ENCODE results near the gene SPRED2.

The SPRED2 gene

DNA sequence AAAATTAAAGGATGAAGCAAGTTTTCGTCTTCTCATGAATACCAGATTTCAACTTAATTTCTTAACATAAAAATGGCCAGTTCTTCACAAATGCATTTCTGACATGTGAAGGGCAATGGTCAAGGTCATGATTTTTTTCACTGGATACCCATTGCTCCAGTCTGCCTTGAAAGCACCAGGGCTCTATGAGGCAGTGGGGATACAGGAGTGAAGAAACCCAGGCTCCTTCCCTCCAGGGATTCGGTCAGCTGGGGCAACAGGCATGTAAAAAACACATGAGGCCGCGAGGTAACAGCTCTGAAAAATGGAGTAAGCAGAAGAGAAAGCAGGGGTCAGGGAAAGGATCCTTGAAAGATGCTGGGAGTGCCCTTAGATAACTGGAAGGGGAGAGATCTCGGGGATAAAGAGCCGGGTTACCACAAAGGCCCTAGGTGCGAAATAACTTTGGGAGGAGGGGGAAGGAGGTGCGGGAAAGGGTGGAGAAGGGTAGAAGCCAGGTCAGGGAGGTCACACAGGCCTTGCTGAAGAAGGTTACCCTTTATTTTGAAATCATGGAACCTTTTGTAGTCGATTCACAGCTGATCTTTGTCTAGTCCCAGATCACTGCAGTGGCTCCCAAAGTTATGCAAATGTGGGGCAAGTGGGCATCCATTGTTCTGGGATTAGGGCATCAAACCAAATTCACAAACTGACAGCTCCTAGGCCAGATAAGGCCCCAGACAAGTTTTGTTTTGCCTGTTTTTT is 5.2 kb upstream of the SPRED2 start:
- H3K9me3 ChIP-seq (ENCODE audit: insufficient read depth, low read length): no peaks in the 10 kb centered on the region
- TF ChIP-seq, protein P1, sequence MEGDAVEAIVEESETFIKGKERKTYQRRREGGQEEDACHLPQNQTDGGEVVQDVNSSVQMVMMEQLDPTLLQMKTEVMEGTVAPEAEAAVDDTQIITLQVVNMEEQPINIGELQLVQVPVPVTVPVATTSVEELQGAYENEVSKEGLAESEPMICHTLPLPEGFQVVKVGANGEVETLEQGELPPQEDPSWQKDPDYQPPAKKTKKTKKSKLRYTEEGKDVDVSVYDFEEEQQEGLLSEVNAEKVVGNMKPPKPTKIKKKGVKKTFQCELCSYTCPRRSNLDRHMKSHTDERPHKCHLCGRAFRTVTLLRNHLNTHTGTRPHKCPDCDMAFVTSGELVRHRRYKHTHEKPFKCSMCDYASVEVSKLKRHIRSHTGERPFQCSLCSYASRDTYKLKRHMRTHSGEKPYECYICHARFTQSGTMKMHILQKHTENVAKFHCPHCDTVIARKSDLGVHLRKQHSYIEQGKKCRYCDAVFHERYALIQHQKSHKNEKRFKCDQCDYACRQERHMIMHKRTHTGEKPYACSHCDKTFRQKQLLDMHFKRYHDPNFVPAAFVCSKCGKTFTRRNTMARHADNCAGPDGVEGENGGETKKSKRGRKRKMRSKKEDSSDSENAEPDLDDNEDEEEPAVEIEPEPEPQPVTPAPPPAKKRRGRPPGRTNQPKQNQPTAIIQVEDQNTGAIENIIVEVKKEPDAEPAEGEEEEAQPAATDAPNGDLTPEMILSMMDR (IDR thresholded peaks at IDR 0.05; ENCODE audit: low read depth, low read length): no peak
- TF ChIP-seq EZH2phosphoT487 (IDR thresholded peaks at IDR 0.05; ENCODE audit: low read depth): no peak
- peaks cover 47% of the 10 kb centered on the region for H3K27me3 ChIP-seq (ENCODE audit: low read depth, low read length)
- H3K4me3 ChIP-seq (ENCODE audit: low read length): peak overlapping the region; percentile 89
- H3K36me3 ChIP-seq (replicated peaks; ENCODE audit: low read depth, low read length): no peaks in the 10 kb centered on the region
- peak overlapping the region; percentile 84 for H3K4me2 ChIP-seq (ENCODE audit: low read length)
- H4K20me1 ChIP-seq (ENCODE audit: insufficient read depth, low read length): no peaks in the 10 kb centered on the region
- no peak overlapping the region for H2AFZ ChIP-seq (ENCODE audit: low read depth, low read length)
- no peaks in the 10 kb centered on the region for H3K79me2 ChIP-seq (ENCODE audit: low read length)
- 0 out of 2 replicates have a peak overlapping the region, but pooled peaks have one; percentile 34 for H3K9ac ChIP-seq (ENCODE audit: low read length)
- H3K4me1 ChIP-seq (ENCODE audit: low read length): peaks cover 18% of the 10 kb centered on the region
- 0 out of 2 replicates have a peak overlapping the region, but pooled peaks have one; percentile 12 for H3K27ac ChIP-seq (ENCODE audit: low read length)

DNA sequence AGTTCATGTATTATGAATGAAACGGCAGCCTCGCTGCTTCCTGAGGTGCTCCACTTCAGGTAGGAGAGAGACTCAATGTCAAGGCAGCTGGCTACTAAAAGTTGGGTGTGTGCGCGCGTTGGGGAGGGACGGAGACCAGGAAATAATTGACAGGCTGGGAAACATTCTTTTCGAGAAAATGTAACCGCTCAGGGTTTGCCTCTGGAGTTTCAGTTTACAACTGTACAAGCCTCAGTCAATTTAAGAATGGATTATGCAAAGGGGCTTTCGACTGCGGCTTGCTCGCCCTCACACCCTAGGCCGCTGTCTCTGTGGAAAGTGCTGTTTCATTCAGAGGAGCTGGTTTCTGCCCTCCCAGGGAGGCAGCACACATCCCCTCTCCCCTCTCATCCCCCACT is 4.4 kb upstream of the SPRED2 start:
- Histone ChIP-seq H3K9ac (ENCODE audit: low read length) (peak overlapping the region; percentile 85), H3K4me3 (ENCODE audit: low read length) (peak overlapping the region; percentile 89), H3K36me3 (replicated peaks; ENCODE audit: low read depth, low read length) (no peaks in the 10 kb centered on the region), H3K9me3 (ENCODE audit: insufficient read depth, low read length) (no peaks in the 10 kb centered on the region), H3K27ac (ENCODE audit: low read length) (peak overlapping the region; percentile 54), H3K4me1 (ENCODE audit: low read length) (peaks cover 18% of the 10 kb centered on the region), H3K79me2 (ENCODE audit: low read length) (peaks cover 2% of the 10 kb centered on the region; the same call in 1 of the 2 replicates), H2AFZ (ENCODE audit: low read depth, low read length) (peak overlapping the region; percentile 64; the same call in 1 of the 2 replicates), H3K4me2 (ENCODE audit: low read length) (peak overlapping the region; percentile 84), H4K20me1 (ENCODE audit: insufficient read depth, low read length) (no peaks in the 10 kb centered on the region), H3K27me3 (ENCODE audit: low read depth, low read length) (peaks cover 44% of the 10 kb centered on the region)
- no peak for TF ChIP-seq EZH2phosphoT487 (IDR thresholded peaks at IDR 0.05; ENCODE audit: low read depth)
- TF ChIP-seq, protein P1 (IDR thresholded peaks at IDR 0.05; ENCODE audit: low read depth, low read length): no peak

DNA sequence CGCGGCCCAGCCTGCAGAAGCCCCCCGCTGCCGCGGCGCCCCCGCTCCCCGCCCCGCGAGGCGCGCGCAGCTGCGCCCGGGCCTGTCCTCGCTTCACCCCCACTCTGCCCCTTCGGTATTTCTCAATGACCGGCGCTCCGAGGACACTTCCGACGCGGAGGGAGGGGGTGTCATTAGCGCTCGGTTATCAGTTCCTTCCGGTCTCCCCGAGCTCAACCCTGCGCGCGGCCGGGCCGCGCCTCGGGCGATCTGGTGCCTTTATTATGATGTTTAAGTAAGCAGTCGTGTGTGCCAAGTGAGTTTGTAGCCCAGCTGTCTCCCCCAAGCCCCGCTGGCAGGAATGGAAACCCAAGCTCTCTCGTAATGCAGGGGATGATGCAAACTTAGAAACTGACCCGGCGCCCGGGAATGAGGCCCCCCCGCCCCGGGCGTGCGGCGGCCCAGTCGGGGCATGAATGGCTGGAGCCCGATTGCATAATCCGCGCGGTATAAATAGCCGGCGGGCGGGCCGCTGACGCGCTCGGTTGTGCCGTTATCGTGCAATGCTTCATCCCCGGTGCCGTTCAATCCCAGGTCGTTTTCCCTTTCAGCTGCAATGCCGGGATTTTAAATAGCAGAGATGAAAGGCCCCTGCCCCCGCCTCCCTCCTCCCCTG is 3.9 kb upstream of the SPRED2 start:
- Histone ChIP-seq H3K4me2 (ENCODE audit: low read length) (peak overlapping the region; percentile 84), H2AFZ (ENCODE audit: low read depth, low read length) (peak overlapping the region; percentile 64), H3K4me3 (ENCODE audit: low read length) (peak overlapping the region; percentile 89), H3K9me3 (ENCODE audit: insufficient read depth, low read length) (no peaks in the 10 kb centered on the region), H3K27ac (ENCODE audit: low read length) (peak overlapping the region; percentile 54), H3K9ac (ENCODE audit: low read length) (peak overlapping the region; percentile 85), H3K4me1 (ENCODE audit: low read length) (peaks cover 18% of the 10 kb centered on the region), H3K79me2 (ENCODE audit: low read length) (peaks cover 7% of the 10 kb centered on the region; the same call in 1 of the 2 replicates), H3K36me3 (replicated peaks; ENCODE audit: low read depth, low read length) (no peaks in the 10 kb centered on the region), H4K20me1 (ENCODE audit: insufficient read depth, low read length) (no peaks in the 10 kb centered on the region), H3K27me3 (ENCODE audit: low read depth, low read length) (peaks cover 40% of the 10 kb centered on the region)
- no peak for TF ChIP-seq EZH2phosphoT487 (IDR thresholded peaks at IDR 0.05; ENCODE audit: low read depth)
- TF ChIP-seq, protein P1 (IDR thresholded peaks at IDR 0.05; ENCODE audit: low read depth, low read length): no peak

DNA sequence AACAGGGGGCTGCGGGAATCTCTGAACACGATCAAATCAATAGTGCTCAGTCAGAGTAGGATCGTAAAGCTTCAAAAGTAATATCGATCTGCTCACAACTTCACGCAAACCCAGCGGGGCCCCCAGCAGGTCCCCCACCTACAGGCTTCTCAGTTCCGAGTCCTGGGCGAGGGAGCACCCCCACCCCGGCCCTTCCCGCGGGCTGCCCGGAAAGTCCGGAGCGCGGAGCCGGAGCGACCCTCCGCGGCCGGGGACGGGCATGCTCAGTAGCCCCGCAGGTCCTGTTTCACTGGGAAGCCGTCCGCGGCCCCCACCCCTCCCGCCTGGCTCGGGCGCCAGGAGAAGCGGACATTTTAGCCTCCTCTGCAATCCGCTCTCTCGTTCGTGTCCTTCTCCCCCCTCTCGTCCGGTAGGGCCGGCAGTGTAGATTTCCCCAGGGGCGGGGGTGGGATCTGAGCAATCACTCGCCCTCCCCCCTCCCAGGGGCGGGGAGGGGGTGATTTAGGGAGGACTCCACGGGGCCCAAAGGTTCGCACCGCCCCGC is 3.3 kb upstream of the SPRED2 start:
- peak overlapping the region; percentile 84 for H3K4me2 ChIP-seq (ENCODE audit: low read length)
- peak overlapping the region; percentile 85 for H3K9ac ChIP-seq (ENCODE audit: low read length)
- H3K79me2 ChIP-seq (ENCODE audit: low read length): peaks cover 13% of the 10 kb centered on the region; the same call in 1 of the 2 replicates
- H3K4me1 ChIP-seq (ENCODE audit: low read length): peaks cover 18% of the 10 kb centered on the region
- no peaks in the 10 kb centered on the region for H3K9me3 ChIP-seq (ENCODE audit: insufficient read depth, low read length)
- peak overlapping the region; percentile 89 for H3K4me3 ChIP-seq (ENCODE audit: low read length)
- H4K20me1 ChIP-seq (ENCODE audit: insufficient read depth, low read length): no peaks in the 10 kb centered on the region
- peaks cover 40% of the 10 kb centered on the region for H3K27me3 ChIP-seq (ENCODE audit: low read depth, low read length)
- peak overlapping the region; percentile 55; the same call in 1 of the 2 replicates for H2AFZ ChIP-seq (ENCODE audit: low read depth, low read length)
- H3K27ac ChIP-seq (ENCODE audit: low read length): peak overlapping the region; percentile 54
- TF ChIP-seq, protein P1 (IDR thresholded peaks at IDR 0.05; ENCODE audit: low read depth, low read length): peak; percentile 46
- no peak for TF ChIP-seq EZH2phosphoT487 (IDR thresholded peaks at IDR 0.05; ENCODE audit: low read depth)
- H3K36me3 ChIP-seq (replicated peaks; ENCODE audit: low read depth, low read length): no peaks in the 10 kb centered on the region
